Activated CD8-positive, alpha-beta T cell treated with anti-CD3 and anti-CD28 coated beads, Interleukin-2, amount 10 ng/mL, durations not matched to agents 7 days and 5 days (primary cell): ENCODE measurements around the gene ADCY7. TPM values are rescaled to one million over a fixed set of nuclear protein-coding genes. Genes with fewer than 3 reads are reported as not detected.
A peak's percentile ranks its signal among the peaks of the same experiment; 100 is the strongest.

Experiments used
- ATAC-seq: fragments of 150-1000 bp; cut with Tn5 transposase; one replicate; pipeline ENCODE4 v1.10.0; 2021; ENCODE audit warnings: moderate library complexity
- CTCF ChIA-PET: fragments of 350-600 bp; sonication (Branson Sonifier 250); formaldehyde crosslinking; loops from one replicate; lab custom pipeline; 2021; ENCODE audit warnings: antibody characterized with exemption; lab: Charles Lee
- POLR2A ChIA-PET: fragments of 350-600 bp; sonication (Branson Sonifier 250); formaldehyde crosslinking; loops from one replicate; lab custom pipeline; 2021; ENCODE audit warnings: antibody characterized with exemption; lab: Charles Lee
- DNase-seq: peaks from one replicate; pipeline ENCODE4 v3.0.0-alpha.2; 2020
- H3K27ac Mint-ChIP-seq: one replicate; pipeline ENCODE4 v1.8.0; 2021; ENCODE audit warnings: mild to moderate bottlenecking, mixed read lengths
- H3K27me3 Mint-ChIP-seq: one replicate; pipeline ENCODE4 v1.8.0; 2021; ENCODE audit warnings: low read depth, mixed read lengths
- H3K36me3 Mint-ChIP-seq: one replicate; pipeline ENCODE4 v1.8.0; 2021; ENCODE audit warnings: low read depth, mixed read lengths
- H3K4me1 Mint-ChIP-seq: one replicate; pipeline ENCODE4 v1.8.0; 2021; ENCODE audit warnings: low read depth, mixed read lengths
- H3K4me3 Mint-ChIP-seq: one replicate; pipeline ENCODE4 v1.8.0; 2021; ENCODE audit warnings: mild to moderate bottlenecking, mixed read lengths
- H3K9me3 Mint-ChIP-seq: one replicate; pipeline ENCODE4 v1.8.0; 2022; ENCODE audit warnings: mixed read lengths; ENCODE audit not compliant: insufficient read depth
- total RNA-seq, 2 experiments: library from RNA; stranded (reverse); gene quantifications; one replicate each; pipeline ENCODE4 v1.2.3, GENCODE V29; 2021

The ADCY7 gene
- total RNA-seq, 2 experiments from 2014 or later = 214 to 225 TPM

- H3K27ac Mint-ChIP-seq = peak overlapping the region; percentile 57
Observed at GRCh38 chr16:50309527-50310307, 43.4 kb downstream of the ADCY7 start.

GRCh38 chr16:50310308-50311133 lies 44.2 kb downstream of the ADCY7 start:
- peaks cover 57% of the 10 kb centered on the region for H3K36me3 Mint-ChIP-seq
- no peaks in the 10 kb centered on the region for H3K27me3 Mint-ChIP-seq
- no peak overlapping the region for H3K4me3 Mint-ChIP-seq
- H3K27ac Mint-ChIP-seq = peak overlapping the region; percentile 57
- POLR2A ChIA-PET = interaction anchor here (0.5 to 1.2 kb wide), 2 partner anchors 17 to 21 kb away, joined by 3 to 5 read pairs; no protein-coding TSS in a partner anchor
- H3K4me1 Mint-ChIP-seq = peaks cover 38% of the 10 kb centered on the region
- DNase-seq = no peak
- CTCF ChIA-PET = interaction anchor here (1.0 to 1.9 kb wide), 2 partner anchors 17 to 46 kb away, joined by 5 read pairs; no protein-coding TSS in a partner anchor
- ATAC-seq = no peak
- no peaks in the 10 kb centered on the region for H3K9me3 Mint-ChIP-seq

More at GRCh38 chr16:50309527-50310307, 43.4 kb downstream of the ADCY7 start:
- ChIA-PET POLR2A (interaction anchor here (1.2 kb wide), 1 partner anchor 17 kb away, joined by 5 read pairs; no protein-coding TSS in a partner anchor), CTCF (interaction anchor here (0.6 to 1.9 kb wide), 5 partner anchors 17 to 46 kb away, joined by 3 to 5 read pairs (median 4); no protein-coding TSS in a partner anchor)
- ATAC-seq (no peak), DNase-seq (no peak)
- Mint-ChIP-seq H3K36me3 (peaks cover 52% of the 10 kb centered on the region), H3K4me3 (no peak overlapping the region), H3K9me3 (no peaks in the 10 kb centered on the region), H3K4me1 (peaks cover 35% of the 10 kb centered on the region), H3K27me3 (no peaks in the 10 kb centered on the region)

- Mint-ChIP-seq H3K4me3 (no peak overlapping the region), H3K27me3 (no peaks in the 10 kb centered on the region), H3K4me1 (peaks cover 39% of the 10 kb centered on the region), H3K9me3 (no peaks in the 10 kb centered on the region), H3K36me3 (peaks cover 63% of the 10 kb centered on the region), H3K27ac (no peak overlapping the region)
- ChIA-PET POLR2A (no interaction called here), CTCF (interaction anchor here (1.9 kb wide), 1 partner anchor 45 kb away, joined by 5 read pairs; no protein-coding TSS in a partner anchor)
- DNase-seq (no peak), ATAC-seq (no peak)
Observed at GRCh38 chr16:50311134-50311528, 44.8 kb downstream of the ADCY7 start.

- Mint-ChIP-seq H3K27me3 (no peaks in the 10 kb centered on the region), H3K4me3 (no peak overlapping the region), H3K9me3 (no peaks in the 10 kb centered on the region), H3K4me1 (peaks cover 42% of the 10 kb centered on the region), H3K27ac (peak overlapping the region; percentile 83), H3K36me3 (peaks cover 68% of the 10 kb centered on the region)
- ChIA-PET POLR2A (no interaction called here), CTCF (no interaction called here)
- no peak for DNase-seq
- ATAC-seq = no peak
Observed at GRCh38 chr16:50311891-50312501, 45.6 kb downstream of the ADCY7 start.

- DNase-seq (peak; percentile 75), ATAC-seq (peak; percentile 78)
- POLR2A ChIA-PET = interaction anchor here (0.7 to 1.4 kb wide), 8 partner anchors 13 to 428 kb away, joined by 3 to 5 read pairs (median 3); partner anchors contain the start of gene CYLD
- H3K27me3 Mint-ChIP-seq = no peaks in the 10 kb centered on the region
- H3K4me3 Mint-ChIP-seq = peak overlapping the region; percentile 37
- H3K36me3 Mint-ChIP-seq = peaks cover 75% of the 10 kb centered on the region
- H3K27ac Mint-ChIP-seq = peak overlapping the region; percentile 83
- no peaks in the 10 kb centered on the region for H3K9me3 Mint-ChIP-seq
- CTCF ChIA-PET = interaction anchor here (0.8 to 4.8 kb wide), 4 partner anchors 11 to 53 kb away, joined by 3 to 32 read pairs (median 8); no protein-coding TSS in a partner anchor
- peaks cover 49% of the 10 kb centered on the region for H3K4me1 Mint-ChIP-seq
Observed at GRCh38 chr16:50313596-50314478, 47.5 kb downstream of the ADCY7 start.

GRCh38 chr16:50314665-50315064 lies 48.3 kb downstream of the ADCY7 start:
- Mint-ChIP-seq H3K9me3 (no peaks in the 10 kb centered on the region), H3K27me3 (no peaks in the 10 kb centered on the region), H3K36me3 (peaks cover 73% of the 10 kb centered on the region), H3K4me1 (peaks cover 51% of the 10 kb centered on the region), H3K4me3 (no peak overlapping the region), H3K27ac (peak overlapping the region; percentile 83)
- CTCF ChIA-PET = interaction anchor here (0.8 to 4.8 kb wide), 6 partner anchors 11 to 289 kb away, joined by 3 to 32 read pairs (median 4); partner anchors contain the start of gene CNEP1R1
- ATAC-seq (no peak), DNase-seq (no peak)
- POLR2A ChIA-PET = interaction anchor here (0.9 to 1.4 kb wide), 4 partner anchors 12 to 57 kb away, joined by 3 to 4 read pairs (median 3); no protein-coding TSS in a partner anchor

- POLR2A ChIA-PET = interaction anchor here (1.4 kb wide), 1 partner anchor 40 kb away, joined by 3 read pairs; no protein-coding TSS in a partner anchor
- Mint-ChIP-seq H3K36me3 (peaks cover 74% of the 10 kb centered on the region), H3K4me3 (no peak overlapping the region), H3K4me1 (peaks cover 43% of the 10 kb centered on the region), H3K27me3 (no peaks in the 10 kb centered on the region), H3K27ac (peak overlapping the region; percentile 74), H3K9me3 (no peaks in the 10 kb centered on the region)
- CTCF ChIA-PET = interaction anchor here (0.8 to 4.8 kb wide), 7 partner anchors 10 to 290 kb away, joined by 3 to 32 read pairs (median 4); partner anchors contain the start of gene CNEP1R1
- DNase-seq = no peak
- ATAC-seq = no peak
Observed at GRCh38 chr16:50315346-50315997, 49.1 kb downstream of the ADCY7 start.

GRCh38 chr16:50316102-50316847 lies 49.9 kb downstream of the ADCY7 start:
- ATAC-seq = no peak
- peaks cover 43% of the 10 kb centered on the region for H3K4me1 Mint-ChIP-seq
- no peaks in the 10 kb centered on the region for H3K9me3 Mint-ChIP-seq
- peaks cover 81% of the 10 kb centered on the region for H3K36me3 Mint-ChIP-seq
- peak overlapping the region; percentile 49 for H3K27ac Mint-ChIP-seq
- no peaks in the 10 kb centered on the region for H3K27me3 Mint-ChIP-seq
- DNase-seq = peak; percentile 18
- H3K4me3 Mint-ChIP-seq = no peak overlapping the region
- POLR2A ChIA-PET = interaction anchor here (0.7 kb wide), 1 partner anchor 41 kb away, joined by 3 read pairs; no protein-coding TSS in a partner anchor
- CTCF ChIA-PET = interaction anchor here (0.8 to 4.8 kb wide), 7 partner anchors 9 to 291 kb away, joined by 3 to 32 read pairs (median 4); partner anchors contain the start of gene CNEP1R1

- ATAC-seq (no peak), DNase-seq (peak; percentile 19)
- Mint-ChIP-seq H3K4me3 (no peak overlapping the region), H3K27ac (no peak overlapping the region), H3K27me3 (no peaks in the 10 kb centered on the region), H3K9me3 (no peaks in the 10 kb centered on the region), H3K36me3 (peaks cover 84% of the 10 kb centered on the region), H3K4me1 (peaks cover 43% of the 10 kb centered on the region)
- ChIA-PET CTCF (interaction anchor here (1.0 to 4.8 kb wide), 4 partner anchors 8 to 348 kb away, joined by 3 to 32 read pairs (median 4); no protein-coding TSS in a partner anchor), POLR2A (interaction anchor here (0.7 kb wide), 1 partner anchor 42 kb away, joined by 3 read pairs; no protein-coding TSS in a partner anchor)
Observed at GRCh38 chr16:50316848-50317630, 50.7 kb downstream of the ADCY7 start.
